IMR-90 (cell line): ENCODE measurements around the gene PGPEP1.

Experiments used
- BHLHE40 ChIP-seq: fragments of 150-350 bp; IDR thresholded peaks from 2 replicates; pipeline ENCODE4 v1.6.1; 2016; ENCODE audit warnings: mild to moderate bottlenecking, low read depth, low read length
- CTCF ChIP-seq: conservative IDR thresholded peaks from 2 replicates; pipeline ENCODE4 v1.5.1; 2012; ENCODE audit warnings: mild to moderate bottlenecking, low read depth, low read length, improper control_type of control experiment
- ELK1 ChIP-seq: fragments of 150-350 bp; IDR thresholded peaks from 2 replicates; pipeline ENCODE4 v1.6.1; 2016; ENCODE audit warnings: low read depth, mild to moderate bottlenecking, low read length, moderate library complexity, borderline replicate concordance
- POLR2A ChIP-seq: IDR thresholded peaks from 2 replicates; pipeline ENCODE4 v1.6.1; 2012; ENCODE audit warnings: mild to moderate bottlenecking, low read depth, low read length
- RAD21 ChIP-seq: IDR thresholded peaks from 2 replicates; pipeline ENCODE4 v1.6.1; 2012; ENCODE audit warnings: low read length, improper control_type of control experiment
- RFX5 ChIP-seq: IDR thresholded peaks from 2 replicates; pipeline ENCODE4 v1.8.0; 2012; ENCODE audit warnings: low read depth, mild to moderate bottlenecking, low read length, moderate library complexity
- USF2 ChIP-seq: fragments of 150-350 bp; IDR thresholded peaks from 2 replicates; pipeline ENCODE4 v1.6.1; 2017; ENCODE audit warnings: mild to moderate bottlenecking, antibody characterized with exemption, low read length, low read depth

- TF ChIP-seq POLR2A (no peak), CTCF (no peak), RFX5 (no peak), RAD21 (no peak), BHLHE40 (no peak), ELK1 (no peak), USF2 (no peak)
These were observed 19.3 kb upstream of the PGPEP1 start for GRCh38 chr19:18320865-18321733.
